Measurements from ENCODE around the gene MRTFA. TPM values are rescaled to one million over a fixed set of nuclear protein-coding genes. Genes with fewer than 3 reads are reported as not detected.

MRTFA gene
- total RNA-seq, 1 experiment from 2014 or later, result 44.7 TPM

GRCh38 chr22:40463683-40464082, 172.8 kb downstream of the MRTFA start:
- Histone ChIP-seq H3K4me3 (no peak overlapping the region), H3K4me1 (replicated peaks; ENCODE audit: insufficient read depth) (no peaks in the 10 kb centered on the region), H3K27ac (no peak overlapping the region), H3F3A (ENCODE audit: insufficient read depth, low read depth) (peaks cover 9% of the 10 kb centered on the region; the same call in 1 of the 2 replicates), H3K36me3 (ENCODE audit: low read depth) (no peaks in the 10 kb centered on the region), H3K9me2 (ENCODE audit: insufficient read depth) (no peaks in the 10 kb centered on the region), H2AFZ (no peak overlapping the region), H3K27me3 (ENCODE audit: insufficient read depth, low read depth) (no peaks in the 10 kb centered on the region), H3K4me2 (no peak overlapping the region), H3K9me3 (ENCODE audit: insufficient read depth, low read depth) (no peaks in the 10 kb centered on the region), H3K79me2 (ENCODE audit: low read depth) (peaks cover 6% of the 10 kb centered on the region; the same call in 1 of the 2 replicates), H4K20me1 (ENCODE audit: insufficient read depth) (peaks cover 8% of the 10 kb centered on the region)
- ChIA-PET CTCF (no interaction called here), POLR2A (ENCODE audit: unreplicated experiment) (no interaction called here)
- DNase-seq, result no peak
- TF ChIP-seq EZH2 (IDR thresholded peaks at IDR 0.05; ENCODE audit: low read depth), result no peak
- TF ChIP-seq CTCF (conservative IDR thresholded peaks at IDR 0.05), result no peak
- intact Hi-C loops (cut with micrococcal nuclease; ENCODE audit: unreplicated experiment), result no loop called here
- BruUV-seq (replicated peaks), result no TSS peak

DNA sequence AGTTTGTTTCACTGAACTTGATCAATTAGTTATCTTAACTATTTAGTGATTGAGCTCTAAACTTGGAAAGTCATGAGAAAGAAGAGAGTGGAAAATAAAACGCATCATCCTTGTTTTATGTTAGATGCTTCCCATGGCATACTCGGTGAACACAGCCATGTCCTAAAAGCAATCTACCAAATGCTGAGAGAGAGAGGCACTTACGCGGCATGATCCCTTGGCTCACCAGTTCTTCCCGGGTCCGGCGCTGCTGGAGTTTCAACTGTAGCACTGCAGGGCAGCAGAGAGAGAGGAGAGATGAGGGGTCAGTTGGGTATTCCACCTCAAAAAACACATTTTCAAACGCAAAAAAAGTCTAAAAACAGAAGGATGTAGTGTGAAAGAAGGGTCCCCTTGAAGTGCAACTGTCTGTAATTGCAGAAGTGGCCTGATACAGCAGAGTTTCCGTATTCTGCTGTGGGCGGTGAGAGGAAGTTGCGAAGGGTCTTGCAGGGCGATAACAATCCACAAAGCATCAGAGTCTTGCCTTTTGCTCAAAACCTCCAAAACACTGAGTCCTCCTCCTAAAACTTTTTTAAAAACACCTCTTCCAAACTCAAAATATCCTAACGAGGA, 173.4 kb downstream of the MRTFA start:
- intact Hi-C loops (cut with micrococcal nuclease; ENCODE audit: unreplicated experiment), result no loop called here
- ChIA-PET CTCF (no interaction called here), POLR2A (ENCODE audit: unreplicated experiment) (no interaction called here)
- H3K4me3 ChIP-seq, result no peak overlapping the region
- H3K4me2 ChIP-seq, result no peak overlapping the region
- no TSS peak for BruUV-seq (replicated peaks)
- no peaks in the 10 kb centered on the region for H3K9me3 ChIP-seq (ENCODE audit: insufficient read depth, low read depth)
- no peak for DNase-seq
- H3K36me3 ChIP-seq (ENCODE audit: low read depth), result no peaks in the 10 kb centered on the region
- H3F3A ChIP-seq (ENCODE audit: insufficient read depth, low read depth), result 0 out of 2 replicates have a peak, but pooled peaks cover 6% of the 10 kb centered on the region
- TF ChIP-seq EZH2 (IDR thresholded peaks at IDR 0.05; ENCODE audit: low read depth), result no peak
- TF ChIP-seq CTCF (conservative IDR thresholded peaks at IDR 0.05), result no peak
- peaks cover 8% of the 10 kb centered on the region for H4K20me1 ChIP-seq (ENCODE audit: insufficient read depth)
- H3K27ac ChIP-seq, result no peak overlapping the region
- no peaks in the 10 kb centered on the region for H3K27me3 ChIP-seq (ENCODE audit: insufficient read depth, low read depth)
- H3K79me2 ChIP-seq (ENCODE audit: low read depth), result peaks cover 6% of the 10 kb centered on the region; the same call in 1 of the 2 replicates
- no peaks in the 10 kb centered on the region for H3K4me1 ChIP-seq (replicated peaks; ENCODE audit: insufficient read depth)
- no peak overlapping the region for H2AFZ ChIP-seq
- no peaks in the 10 kb centered on the region for H3K9me2 ChIP-seq (ENCODE audit: insufficient read depth)

DNA sequence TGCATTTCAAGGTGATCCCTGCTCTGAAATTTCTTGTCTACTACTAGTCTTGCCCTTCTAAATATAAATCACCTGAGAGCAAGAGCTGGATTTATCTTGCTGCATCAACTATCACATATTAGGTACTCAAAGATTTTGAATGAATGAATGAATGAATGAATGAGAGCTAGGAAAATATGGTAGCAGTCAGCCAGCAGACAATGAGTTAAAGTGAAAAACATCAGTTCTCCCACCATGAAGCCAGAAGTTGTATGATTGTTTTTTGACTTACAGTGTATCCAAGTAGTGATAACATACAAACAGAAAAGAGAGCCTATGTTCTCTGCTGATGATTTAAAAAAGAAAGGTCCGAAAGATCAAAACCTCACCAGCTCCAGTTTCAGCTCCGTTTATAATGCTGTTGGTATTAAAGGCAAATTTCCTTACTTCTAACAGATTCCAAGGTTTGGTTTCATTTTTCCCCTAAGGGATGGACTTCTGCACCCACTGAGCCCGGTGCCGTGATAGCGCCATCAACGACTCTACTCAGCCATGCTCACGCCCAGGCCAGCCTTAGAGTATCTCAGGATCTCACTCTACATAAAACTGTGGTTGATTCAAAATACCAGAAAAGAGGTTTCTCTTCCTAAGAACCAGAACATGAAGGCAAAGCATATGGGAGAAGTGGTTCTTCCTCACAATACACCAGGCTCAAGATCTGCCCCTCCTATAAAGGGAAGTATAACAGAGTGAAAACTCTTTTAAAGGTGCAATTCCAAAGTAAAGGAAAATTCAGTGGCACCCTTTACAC, 174.1 kb downstream of the MRTFA start:
- no peak for DNase-seq
- Histone ChIP-seq H4K20me1 (ENCODE audit: insufficient read depth) (peaks cover 8% of the 10 kb centered on the region), H3K4me2 (no peak overlapping the region), H3F3A (ENCODE audit: insufficient read depth, low read depth) (0 out of 2 replicates have a peak, but pooled peaks cover 6% of the 10 kb centered on the region), H2AFZ (no peak overlapping the region), H3K36me3 (ENCODE audit: low read depth) (no peaks in the 10 kb centered on the region), H3K4me1 (replicated peaks; ENCODE audit: insufficient read depth) (no peaks in the 10 kb centered on the region), H3K27me3 (ENCODE audit: insufficient read depth, low read depth) (no peaks in the 10 kb centered on the region), H3K9me3 (ENCODE audit: insufficient read depth, low read depth) (no peaks in the 10 kb centered on the region), H3K79me2 (ENCODE audit: low read depth) (peaks cover 5% of the 10 kb centered on the region; the same call in 1 of the 2 replicates), H3K9me2 (ENCODE audit: insufficient read depth) (no peaks in the 10 kb centered on the region), H3K27ac (no peak overlapping the region), H3K4me3 (no peak overlapping the region)
- CTCF ChIA-PET, result interaction anchor here (0.7 kb wide), 1 partner anchor 23 kb away, joined by 5 read pairs; no protein-coding TSS in a partner anchor
- POLR2A ChIA-PET (ENCODE audit: unreplicated experiment), result no interaction called here
- no TSS peak for BruUV-seq (replicated peaks)
- TF ChIP-seq EZH2 (IDR thresholded peaks at IDR 0.05; ENCODE audit: low read depth) (no peak), CTCF (conservative IDR thresholded peaks at IDR 0.05) (no peak)
- intact Hi-C loops (cut with micrococcal nuclease; ENCODE audit: unreplicated experiment), result no loop called here

All from PC-9 (cell line).